Erythroblast (primary cell): ENCODE measurements around the gene RELT.

Experiments
- GATA1 ChIP-seq: IDR thresholded peaks from 2 replicates; pipeline ENCODE4 v1.6.1; 2011; ENCODE audit warnings: low read depth, mild to moderate bottlenecking, control low read depth, low read length, moderate library complexity
- POLR2A ChIP-seq: IDR thresholded peaks from 2 replicates; pipeline ENCODE4 v1.6.1; 2011; ENCODE audit warnings: mild to moderate bottlenecking, low read length

- TF ChIP-seq POLR2A = no peak
- no peak for TF ChIP-seq GATA1
Observed at GRCh38 chr11:73406131-73406530, 29.9 kb downstream of the RELT start.
